Ishikawa (cell line): ENCODE measurements around the gene STRADA.

Experiments used
- NFIC ChIP-seq: IDR thresholded peaks from 2 replicates; pipeline ENCODE4 v1.6.1; 2012
- TAF1 ChIP-seq: IDR thresholded peaks from 2 replicates; pipeline ENCODE4 v1.6.1; 2012; ENCODE audit warnings: low read depth, mild to moderate bottlenecking
- YY1 ChIP-seq: IDR thresholded peaks from 2 replicates; pipeline ENCODE4 v1.6.1; 2012; ENCODE audit warnings: low read depth
- TF ChIP-seq, protein P1 (sequence below): IDR thresholded peaks from 2 replicates; pipeline ENCODE4 v1.6.1; 2012

DNA sequence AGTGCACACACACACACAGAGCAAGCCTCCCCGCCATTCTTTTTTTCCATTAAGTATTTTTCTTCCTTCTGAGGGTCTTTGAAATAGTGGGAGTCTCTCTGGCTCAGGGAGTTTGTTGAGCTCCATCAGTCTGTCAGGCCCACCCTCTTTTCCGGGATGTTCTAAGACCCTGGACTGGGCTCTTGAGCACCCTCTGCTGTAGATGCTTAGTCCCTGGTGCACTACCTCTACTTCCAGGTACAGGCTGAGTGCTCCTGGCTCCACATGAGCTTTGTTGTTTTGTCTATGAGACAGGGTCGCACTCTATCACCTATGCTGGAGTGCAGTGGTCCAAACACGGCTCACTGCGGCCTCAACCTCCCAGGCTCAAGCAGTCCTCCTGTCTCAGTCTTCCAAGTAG, 62.4 kb downstream of the STRADA start:
- TF ChIP-seq, protein P1, sequence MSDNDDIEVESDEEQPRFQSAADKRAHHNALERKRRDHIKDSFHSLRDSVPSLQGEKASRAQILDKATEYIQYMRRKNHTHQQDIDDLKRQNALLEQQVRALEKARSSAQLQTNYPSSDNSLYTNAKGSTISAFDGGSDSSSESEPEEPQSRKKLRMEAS, result no peak
- TF ChIP-seq TAF1 (no peak), YY1 (no peak), NFIC (no peak)
